Nephron progenitor cell (in vitro differentiated cells): Measurements from ENCODE around the gene ASPHD1.
A peak's percentile ranks its signal among the peaks of the same experiment; 100 is the strongest.
"Not testable (repeated sequence)": the region's sequence is repeated elsewhere in the genome, so short reads cannot be mapped to it uniquely, and the experiment has no call there.

Source experiments
- DNase-seq: peaks from one replicate; pipeline ENCODE4 v3.0.0; 2021
- H3K27ac Mint-ChIP-seq: 2 replicates; pipeline ENCODE4 v1.8.0; 2021; ENCODE audit warnings: mild to moderate bottlenecking, moderate library complexity, mixed read lengths
- H3K27me3 Mint-ChIP-seq: 2 replicates; pipeline ENCODE4 v1.8.0; 2021; ENCODE audit warnings: mild to moderate bottlenecking, low read depth, mixed read lengths; ENCODE audit not compliant: poor library complexity
- H3K36me3 Mint-ChIP-seq: 2 replicates; pipeline ENCODE4 v1.8.0; 2021; ENCODE audit warnings: low read depth, mixed read lengths
- H3K4me1 Mint-ChIP-seq: 2 replicates; pipeline ENCODE4 v1.8.0; 2021; ENCODE audit warnings: mixed read lengths
- H3K4me3 Mint-ChIP-seq: 2 replicates; pipeline ENCODE4 v1.8.0; 2021; ENCODE audit warnings: mild to moderate bottlenecking, moderate library complexity, mixed read lengths
- H3K9me3 Mint-ChIP-seq: 2 replicates; pipeline ENCODE4 v1.8.0; 2021; ENCODE audit warnings: mild to moderate bottlenecking, moderate library complexity, mixed read lengths
- TF ChIP-seq, protein P1 (sequence below): fragments of 200-600 bp; sonication (generic); IDR thresholded peaks from 2 replicates; pipeline ENCODE4 v1.5.0; 2021; ENCODE audit warnings: antibody characterized with exemption

The ASPHD1 gene

DNA sequence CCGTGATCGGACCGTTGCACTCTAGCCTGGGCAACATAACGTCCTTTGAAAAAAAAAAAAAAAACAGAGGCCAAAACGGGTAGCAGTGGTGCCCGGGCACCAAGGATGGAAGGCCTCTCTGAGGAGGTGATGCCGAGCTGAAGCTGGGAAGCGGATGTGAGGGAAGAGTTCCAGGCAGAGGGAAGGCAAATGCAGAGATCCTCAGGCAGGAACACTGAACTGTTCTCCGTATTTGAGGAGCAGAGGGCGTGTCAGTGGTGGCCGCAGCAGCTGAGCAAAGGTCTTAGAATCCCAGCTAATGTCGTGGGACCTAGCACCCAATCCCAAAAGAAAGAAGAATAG is 26.4 kb downstream of the ASPHD1 start:
- TF ChIP-seq, protein P1, sequence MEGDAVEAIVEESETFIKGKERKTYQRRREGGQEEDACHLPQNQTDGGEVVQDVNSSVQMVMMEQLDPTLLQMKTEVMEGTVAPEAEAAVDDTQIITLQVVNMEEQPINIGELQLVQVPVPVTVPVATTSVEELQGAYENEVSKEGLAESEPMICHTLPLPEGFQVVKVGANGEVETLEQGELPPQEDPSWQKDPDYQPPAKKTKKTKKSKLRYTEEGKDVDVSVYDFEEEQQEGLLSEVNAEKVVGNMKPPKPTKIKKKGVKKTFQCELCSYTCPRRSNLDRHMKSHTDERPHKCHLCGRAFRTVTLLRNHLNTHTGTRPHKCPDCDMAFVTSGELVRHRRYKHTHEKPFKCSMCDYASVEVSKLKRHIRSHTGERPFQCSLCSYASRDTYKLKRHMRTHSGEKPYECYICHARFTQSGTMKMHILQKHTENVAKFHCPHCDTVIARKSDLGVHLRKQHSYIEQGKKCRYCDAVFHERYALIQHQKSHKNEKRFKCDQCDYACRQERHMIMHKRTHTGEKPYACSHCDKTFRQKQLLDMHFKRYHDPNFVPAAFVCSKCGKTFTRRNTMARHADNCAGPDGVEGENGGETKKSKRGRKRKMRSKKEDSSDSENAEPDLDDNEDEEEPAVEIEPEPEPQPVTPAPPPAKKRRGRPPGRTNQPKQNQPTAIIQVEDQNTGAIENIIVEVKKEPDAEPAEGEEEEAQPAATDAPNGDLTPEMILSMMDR: no peak
- Mint-ChIP-seq H3K27ac (peak overlapping the region; percentile 99), H3K27me3 (no peaks in the 10 kb centered on the region), H3K9me3 (no peaks in the 10 kb centered on the region), H3K36me3 (peaks cover 17% of the 10 kb centered on the region), H3K4me1 (peaks cover 37% of the 10 kb centered on the region), H3K4me3 (peak overlapping the region; percentile 98)
- DNase-seq: peak; percentile 22

DNA sequence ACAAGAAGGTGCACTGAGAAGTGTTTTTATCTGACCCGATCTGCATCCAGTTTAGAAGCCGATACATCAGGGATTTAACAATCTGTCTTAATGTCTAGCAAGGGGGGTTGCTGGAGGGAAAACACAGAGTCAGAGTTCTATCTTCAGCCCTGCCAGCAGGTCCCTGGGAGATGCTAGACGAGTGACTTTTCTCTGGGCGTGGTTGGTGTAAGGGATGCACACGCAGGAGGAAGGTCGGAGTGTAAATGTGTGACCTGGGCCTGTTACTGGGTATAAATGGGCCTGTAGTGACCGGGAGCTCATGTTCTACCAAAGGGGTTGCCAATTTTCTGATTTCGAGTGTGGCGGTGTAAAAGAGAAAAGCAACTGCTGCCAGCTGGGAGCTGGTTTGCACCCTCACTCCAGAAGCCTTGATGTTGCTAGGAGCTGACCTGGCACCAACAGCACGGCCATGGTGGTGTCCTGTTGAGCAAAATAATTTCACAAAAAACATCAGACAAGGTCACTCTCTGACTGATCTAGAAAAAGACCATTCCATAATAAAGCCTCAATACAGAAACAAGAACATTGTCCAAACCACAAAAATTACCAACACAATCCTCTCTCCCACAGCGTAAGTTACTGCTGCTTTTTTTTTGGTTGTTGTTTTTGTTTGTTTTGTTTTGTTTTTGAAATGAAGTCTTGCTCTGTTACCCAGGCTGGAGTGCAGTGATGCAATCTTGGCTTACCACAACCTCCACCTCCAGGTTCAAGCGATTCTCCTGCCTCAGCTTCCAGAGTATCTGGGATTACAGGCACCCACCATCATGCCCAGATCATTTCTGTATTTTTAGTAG is 27.0 kb downstream of the ASPHD1 start:
- peaks cover 3% of the 10 kb centered on the region for H3K27me3 Mint-ChIP-seq
- H3K4me3 Mint-ChIP-seq: peak overlapping the region; percentile 98

DNA sequence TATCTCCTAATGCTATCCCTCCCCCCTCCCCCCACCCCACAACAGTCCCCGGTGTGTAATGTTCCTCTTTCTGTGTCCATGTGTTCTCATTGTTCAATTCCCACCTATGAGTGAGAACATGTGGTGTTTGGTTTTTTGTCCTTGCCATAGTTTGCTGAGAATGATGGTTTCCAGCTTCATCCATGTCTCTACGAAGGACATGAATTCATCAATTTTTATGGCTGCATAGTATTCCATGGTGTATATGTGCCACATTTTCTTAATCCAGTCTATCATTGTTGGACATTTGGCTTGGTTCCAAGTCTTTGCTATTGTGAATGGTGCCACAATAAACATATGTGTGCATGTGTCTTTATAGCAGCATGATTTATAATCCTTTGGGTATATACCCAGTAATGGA is 31.5 kb downstream of the ASPHD1 start:
- Mint-ChIP-seq H3K27me3 (peaks cover 26% of the 10 kb centered on the region), H3K4me1 (peaks cover 15% of the 10 kb centered on the region)
- H3K27ac Mint-ChIP-seq, H3K4me3 Mint-ChIP-seq, H3K9me3 Mint-ChIP-seq, H3K36me3 Mint-ChIP-seq, DNase-seq: not testable (repeated sequence)

More for the DNA sequence above, 27.0 kb downstream of the ASPHD1 start:
- H3K4me1 Mint-ChIP-seq: peaks cover 37% of the 10 kb centered on the region
- no peak overlapping the region for H3K27ac Mint-ChIP-seq
- TF ChIP-seq, protein P1: no peak
- DNase-seq: no peak
- H3K9me3 Mint-ChIP-seq: peaks cover 3% of the 10 kb centered on the region
- peaks cover 23% of the 10 kb centered on the region for H3K36me3 Mint-ChIP-seq

DNA sequence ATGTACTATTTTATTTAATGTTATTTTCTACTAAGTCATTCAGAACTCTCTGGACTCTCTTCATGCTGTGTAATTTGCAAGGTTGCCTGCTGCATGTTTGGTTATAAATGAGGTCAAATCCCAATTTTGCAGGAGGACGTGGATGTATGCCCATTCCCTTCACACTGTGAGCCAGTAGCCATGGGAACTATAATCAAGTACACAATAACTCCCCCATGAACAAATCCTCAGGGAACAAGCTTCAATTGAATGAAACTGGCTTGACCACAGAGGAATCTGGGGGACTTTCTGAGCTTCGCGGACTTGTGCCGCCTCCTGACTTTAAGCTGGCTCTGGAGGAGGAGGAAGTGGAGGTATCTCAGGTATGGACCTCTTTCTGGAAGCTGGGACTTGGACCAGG is 40.4 kb downstream of the ASPHD1 start:
- Mint-ChIP-seq H3K4me1 (peaks cover 28% of the 10 kb centered on the region), H3K36me3 (no peaks in the 10 kb centered on the region), H3K27me3 (peaks cover 19% of the 10 kb centered on the region), H3K27ac (no peak overlapping the region), H3K4me3 (no peak overlapping the region), H3K9me3 (peaks cover 4% of the 10 kb centered on the region)
- no peak for DNase-seq
- TF ChIP-seq, protein P1: no peak

DNA sequence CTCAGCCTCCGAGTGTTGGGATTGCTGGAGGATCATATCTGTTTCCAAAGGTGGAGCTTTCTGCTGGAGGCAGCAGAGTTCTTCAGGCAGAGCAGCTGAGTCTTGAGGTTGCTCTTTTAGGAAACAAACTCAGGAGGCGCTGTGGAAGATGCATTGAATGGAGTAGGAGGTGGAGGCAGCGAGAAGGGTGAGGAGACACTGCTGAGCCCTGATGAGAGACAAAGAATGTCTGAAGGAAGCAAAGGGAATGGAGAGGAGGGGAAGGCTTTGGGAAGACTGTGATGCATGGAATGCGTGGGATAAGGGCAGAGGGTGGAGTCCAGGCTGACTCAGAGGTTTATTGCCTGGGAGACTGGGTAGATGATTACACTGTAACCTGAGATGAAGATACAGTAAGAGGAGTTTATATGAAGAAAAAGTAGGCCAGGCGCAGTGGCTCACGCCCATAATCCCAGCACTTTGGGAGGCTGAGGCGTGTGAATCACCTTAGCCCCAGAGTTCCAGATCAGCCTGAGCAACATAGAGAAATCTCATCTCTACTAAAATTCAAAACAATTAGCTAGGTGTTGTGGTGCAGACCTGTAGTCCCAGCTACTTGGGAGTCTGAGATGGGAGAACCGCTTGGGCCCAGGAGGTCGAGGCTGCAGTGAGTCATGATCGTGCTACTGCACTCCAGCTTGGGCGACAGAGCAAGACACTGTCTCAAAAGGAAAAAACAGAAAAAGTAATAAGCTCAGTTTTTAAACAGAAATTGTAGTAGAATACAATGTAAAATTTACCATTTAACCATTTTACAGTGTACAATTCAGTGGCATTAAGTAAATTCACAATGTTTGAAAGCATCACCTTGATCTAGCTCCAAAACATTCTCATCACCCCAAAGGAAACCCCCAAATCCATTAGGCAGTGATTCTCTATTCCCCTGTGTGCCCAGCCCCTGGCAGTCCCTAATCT is 43.8 kb downstream of the ASPHD1 start:
- Mint-ChIP-seq H3K4me1 (peaks cover 28% of the 10 kb centered on the region), H3K27ac (peak overlapping the region; percentile 73), H3K36me3 (no peaks in the 10 kb centered on the region), H3K9me3 (peaks cover 18% of the 10 kb centered on the region), H3K27me3 (peaks cover 19% of the 10 kb centered on the region), H3K4me3 (peak overlapping the region; percentile 30)
- peak; percentile 28 for DNase-seq
- TF ChIP-seq, protein P1: no peak

DNA sequence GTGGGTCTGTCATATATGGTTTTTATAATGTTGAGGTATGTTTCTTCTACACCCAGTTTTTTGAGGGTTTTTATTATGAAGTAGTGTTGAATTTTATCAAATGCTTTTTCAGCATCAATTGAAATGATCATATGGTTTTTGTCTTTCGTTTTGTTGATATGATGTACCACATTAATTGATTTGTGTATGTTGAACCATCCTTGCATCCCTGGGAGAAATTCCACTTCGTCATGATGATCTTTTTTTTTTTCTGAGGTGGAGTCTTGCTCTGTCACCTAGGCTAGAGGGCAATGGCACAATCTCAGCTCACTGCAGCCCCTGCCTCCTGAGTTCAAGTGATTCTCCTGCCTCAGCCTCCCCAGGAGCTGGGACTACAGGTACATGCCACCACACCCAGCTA is 47.6 kb downstream of the ASPHD1 start:
- Mint-ChIP-seq H3K4me1 (peaks cover 19% of the 10 kb centered on the region), H3K27me3 (peaks cover 9% of the 10 kb centered on the region), H3K4me3 (no peak overlapping the region), H3K9me3 (peaks cover 33% of the 10 kb centered on the region), H3K36me3 (peaks cover 8% of the 10 kb centered on the region), H3K27ac (no peak overlapping the region)
- TF ChIP-seq, protein P1: no peak
- DNase-seq: no peak
